ENCODE results near the gene MUC5AC. TPM values are rescaled to one million over a fixed set of nuclear protein-coding genes. Genes with fewer than 3 reads are reported as not detected.
A peak's percentile ranks its signal among the peaks of the same experiment; 100 is the strongest.
"Not testable (repeated sequence)": the region's sequence is repeated elsewhere in the genome, so short reads cannot be mapped to it uniquely, and the experiment has no call there.

MUC5AC gene
- total RNA-seq, 1 donor from 2014 or later: not detected

GRCh38 chr11:1208394-1209261, 50.9 kb downstream of the MUC5AC start:
- no peak for DNase-seq

- DNase-seq: no peak
These were observed 51.8 kb downstream of the MUC5AC start for GRCh38 chr11:1209371-1210057.

GRCh38 chr11:1211838-1212237, 54.1 kb downstream of the MUC5AC start:
- DNase-seq: no peak

- DNase-seq: not testable (repeated sequence)
These were observed 58.1 kb downstream of the MUC5AC start for GRCh38 chr11:1215826-1216225.

- no peak for DNase-seq
These were observed 59.4 kb downstream of the MUC5AC start for GRCh38 chr11:1217151-1217550.

GRCh38 chr11:1218256-1218787, 60.6 kb downstream of the MUC5AC start:
- DNase-seq: no peak

GRCh38 chr11:1218788-1219445, 61.2 kb downstream of the MUC5AC start:
- no peak for DNase-seq

- DNase-seq: no peak
These were observed 61.7 kb downstream of the MUC5AC start for GRCh38 chr11:1219446-1219833.

GRCh38 chr11:1219834-1220815, 62.4 kb downstream of the MUC5AC start:
- DNase-seq: no peak

- no peak for DNase-seq
These were observed 63.4 kb downstream of the MUC5AC start for GRCh38 chr11:1220941-1221721.

- no peak for DNase-seq
These were observed 64.1 kb downstream of the MUC5AC start for GRCh38 chr11:1221848-1222311.

- peak; percentile 22 for DNase-seq
These were observed 65.0 kb downstream of the MUC5AC start, which contains the start of gene MUC5B for GRCh38 chr11:1222491-1223345. Gene MUC5B (plus strand): TSS chr11:1223066. CDS start chr11:1223124, 58 bp downstream.

- DNase-seq: no peak
These were observed 65.8 kb downstream of the MUC5AC start for GRCh38 chr11:1223346-1224110.

GRCh38 chr11:1224111-1224490, 66.3 kb downstream of the MUC5AC start:
- no peak for DNase-seq

- no peak for DNase-seq
These were observed 67.0 kb downstream of the MUC5AC start for GRCh38 chr11:1224491-1225385.

GRCh38 chr11:1225386-1226225, 67.9 kb downstream of the MUC5AC start:
- DNase-seq: no peak
